Adipose tissue (tissue), 3 donors: ENCODE measurements around the gene SLC27A5. TPM values are rescaled to one million over a fixed set of nuclear protein-coding genes. Genes with fewer than 3 reads are reported as not detected.
"Not testable (repeated sequence)": the region's sequence is repeated elsewhere in the genome, so short reads cannot be mapped to it uniquely, and the experiment has no call there.

Source experiments
- H3K27ac ChIP-seq: one replicate; pipeline ENCODE4 v1.5.1; 2013; ENCODE audit warnings: low read depth, low read length
- WGBS, 3 donors: extraction: QIAGEN DNeasy Blood & Tissue Kit; methylation state at CpG; one replicate each; pipeline ENCODE4 v1.1.7; 2013; 5-methylcytosine and 5-hydroxymethylcytosine counted together
- polyA plus RNA-seq, 3 donors: library from polyadenylated mRNA; stranded (reverse); fragments of 200-250 nt; gene quantifications; one replicate each; pipeline ENCODE4 v1.2.3, GENCODE V29; 2013
- donor health status: healthy with polysubstance abuse.
- donor health status: Bipolar disorder and iron deficiency.
- donor health status: healthy.

Gene SLC27A5
- polyA plus RNA-seq, 3 donors: 11.7 to 19.5 (median 12.5) TPM

- WGBS, 3 donors: 0 to 1% (median 0%) methylated on average over 74 to 79 of the region's 79 CpGs
- H3K27ac ChIP-seq: no peak within 1 kb of the TSS
Measured at GRCh38 chr19:58451358-58452101, 60.3 kb downstream of the SLC27A5 start, which contains the start of gene ZNF324B. Gene ZNF324B, plus strand, starts transcription at chr19:58451622. Its CDS starts 2,080 bp downstream, at chr19:58453702.

- 1 to 8% (median 6%) methylated on average over 11 of the region's 11 CpGs for WGBS, 3 donors
- no peak overlapping the region for H3K27ac ChIP-seq
Measured at GRCh38 chr19:58450856-58451357, 60.9 kb downstream of the SLC27A5 start.

GRCh38 chr19:58449980-58450379 is 61.8 kb downstream of the SLC27A5 start:
- WGBS, 3 donors: 58 to 63% (median 60%) methylated on average over 5 of the region's 5 CpGs
- H3K27ac ChIP-seq: not testable (repeated sequence)

GRCh38 chr19:58448860-58449259 is 62.9 kb downstream of the SLC27A5 start:
- 71 to 74% (median 71%) methylated on average over 3 of the region's 3 CpGs for WGBS, 3 donors
- H3K27ac ChIP-seq: not testable (repeated sequence)

Other genes with a start within 250 kb of the SLC27A5 start
- 1 to 10 TPM in 1 of 3 donors, under 1 TPM in 2; 0.68 to 1.1 (median 0.90) TPM for gene ZNF8, start 233.0 kb downstream of the SLC27A5 start, polyA plus RNA-seq
- 10 to 100 TPM; 19.6 to 39.2 (median 25.0) TPM for gene ERVK3-1, start 206.6 kb downstream of the SLC27A5 start, polyA plus RNA-seq
- gene ZSCAN22, start 185.0 kb downstream of the SLC27A5 start, polyA plus RNA-seq: 1 to 10 TPM in 1 of 3 donors, under 1 TPM in 2; 0.67 to 1.1 (median 0.80) TPM
- 10 to 100 TPM; 12.8 to 38.3 (median 14.1) TPM for gene A1BG, start 158.5 kb downstream of the SLC27A5 start, polyA plus RNA-seq
- 1 to 10 TPM in 1 of 3 donors, under 1 TPM in 2; 0.22 to 1.3 (median 0.51) TPM for gene ZNF497, start 149.2 kb downstream of the SLC27A5 start, polyA plus RNA-seq
- 1 to 10 TPM in 2 of 3 donors, under 1 TPM in 1; 0.56 to 1.6 (median 1.0) TPM for gene ZNF837, start 131.0 kb downstream of the SLC27A5 start, polyA plus RNA-seq
- gene RPS5, start 124.7 kb downstream of the SLC27A5 start, polyA plus RNA-seq: 1,000 to 10,000 TPM; 1,642 to 2,053 (median 1,868) TPM
- not detected for gene RNF225, start 116.3 kb downstream of the SLC27A5 start, polyA plus RNA-seq
- gene ZNF584, start 103.3 kb downstream of the SLC27A5 start, polyA plus RNA-seq: 10 to 100 TPM in 1 of 3 donors, 1 to 10 TPM in 2; 3.1 to 10.6 (median 5.5) TPM
- gene ZNF132, start 71.8 kb downstream of the SLC27A5 start, polyA plus RNA-seq: 1 to 10 TPM in 1 of 3 donors, under 1 TPM in 2; 0.45 to 1.0 (median 0.89) TPM
- 1 to 10 TPM; 1.8 to 2.9 (median 2.0) TPM for gene ZNF324B, start 60.4 kb downstream of the SLC27A5 start, polyA plus RNA-seq
- gene ZNF324, start 44.9 kb downstream of the SLC27A5 start, polyA plus RNA-seq: 1 to 10 TPM; 4.0 to 6.0 (median 4.3) TPM
- gene ZNF446, start 35.6 kb downstream of the SLC27A5 start, polyA plus RNA-seq: 1 to 10 TPM; 7.3 to 8.8 (median 7.8) TPM
- 1 to 10 TPM; 5.3 to 8.2 (median 6.6) TPM for gene ZBTB45, start 7.8 kb upstream of the SLC27A5 start, polyA plus RNA-seq
- 100 to 1,000 TPM; 154 to 206 (median 156) TPM for gene TRIM28, start 32.1 kb upstream of the SLC27A5 start, polyA plus RNA-seq
- 100 to 1,000 TPM in 2 of 3 donors, 10 to 100 TPM in 1; 96.8 to 196 (median 184) TPM for gene CHMP2A, start 43.1 kb upstream of the SLC27A5 start, polyA plus RNA-seq
- 10 to 100 TPM; 26.7 to 47.6 (median 46.1) TPM for gene UBE2M, start 46.6 kb upstream of the SLC27A5 start, polyA plus RNA-seq
- gene MZF1, start 61.3 kb upstream of the SLC27A5 start, polyA plus RNA-seq: 10 to 100 TPM; 11.2 to 16.4 (median 14.7) TPM